CD14-positive monocyte (primary cell): ENCODE data around the gene HSH2D. TPM values are rescaled to one million over a fixed set of nuclear protein-coding genes. Genes with fewer than 3 reads are reported as not detected.

Experiments used
- DNase-seq, 3 donors: peaks; one replicate each; pipeline ENCODE4 v3.0.0-alpha.2; 2011 to 2022
- H2AFZ ChIP-seq: 2 replicates; pipeline ENCODE4 v1.6.0; 2012; ENCODE audit warnings: mild to moderate bottlenecking, low read depth, low read length, inconsistent platforms; ENCODE audit not compliant: insufficient read depth, poor library complexity, severe bottlenecking
- H3K27ac ChIP-seq, 2 donors: 1 replicate in 1 of 2; 2 replicates in 1 of 2; pipeline ENCODE4 v1.5.1; 2012 to 2013; ENCODE audit warnings: low read length in 2 of 2, control low read depth in 1 of 2, inconsistent platforms in 1 of 2, low read depth in 1 of 2, mild to moderate bottlenecking in 1 of 2
- H3K27me3 ChIP-seq, 2 donors: one replicate each; pipeline versions ENCODE4 v1.6.0 to v1.6.1; 2011 to 2013; ENCODE audit warnings: low read length in 2 of 2; ENCODE audit not compliant: control insufficient read depth in 2 of 2, insufficient read depth in 2 of 2
- H3K36me3 ChIP-seq, 2 donors: replicated peaks in 1 of 2; 1 replicate in 1 of 2; 2 replicates in 1 of 2; pipeline versions ENCODE4 v1.5.1 to v1.6.1; 2012 to 2013; ENCODE audit warnings: low read length in 2 of 2, control low read depth in 1 of 2, inconsistent platforms in 1 of 2, mild to moderate bottlenecking in 1 of 2; ENCODE audit not compliant: insufficient read depth in 2 of 2, control insufficient read depth in 1 of 2
- H3K4me1 ChIP-seq, 2 donors: 1 replicate in 1 of 2; 2 replicates in 1 of 2; pipeline versions ENCODE4 v1.5.1 to v1.6.1; 2012 to 2013; ENCODE audit warnings: low read length in 2 of 2, control low read depth in 1 of 2, inconsistent platforms in 1 of 2, mild to moderate bottlenecking in 1 of 2, moderate library complexity in 1 of 2; ENCODE audit not compliant: insufficient read depth in 2 of 2, control insufficient read depth in 1 of 2
- H3K4me2 ChIP-seq: replicated peaks from 2 replicates; pipeline ENCODE3; 2012; ENCODE audit warnings: low read length, moderate library complexity, mild to moderate bottlenecking; ENCODE audit not compliant: poor library complexity, severe bottlenecking; ENCODE audit errors: extremely low read depth
- H3K4me3 ChIP-seq, 3 experiments: fragments of 200-600 bp in 1 of 3; sonication (generic) in 1 of 3; replicated peaks in 1 of 3; 1 replicate in 2 of 3; 2 replicates in 1 of 3; pipeline ENCODE4 v1.5.1; 2011 to 2013; ENCODE audit warnings: low read length in 3 of 3, mild to moderate bottlenecking in 3 of 3, control low read depth in 2 of 3, low read depth in 2 of 3, inconsistent platforms in 1 of 3, moderate library complexity in 1 of 3
- H3K79me2 ChIP-seq: 2 replicates; pipeline ENCODE4 v1.6.0; 2012; ENCODE audit warnings: mild to moderate bottlenecking, control low read depth, inconsistent platforms, low read length, moderate library complexity; ENCODE audit not compliant: insufficient read depth
- H3K9ac ChIP-seq: 2 replicates; pipeline ENCODE4 v1.6.0; 2017; ENCODE audit warnings: low read length, mild to moderate bottlenecking; ENCODE audit not compliant: insufficient read depth, poor library complexity, severe bottlenecking
- H3K9me3 ChIP-seq, 2 donors: replicated peaks in 1 of 2; 1 replicate in 1 of 2; 2 replicates in 1 of 2; pipeline versions ENCODE4 v1.5.1 to v1.6.1; 2012 to 2013; ENCODE audit warnings: low read length in 2 of 2, control low read depth in 1 of 2; ENCODE audit not compliant: control insufficient read depth in 1 of 2, insufficient read depth in 1 of 2
- H4K20me1 ChIP-seq: 2 replicates; pipeline ENCODE4 v1.6.0; 2012; ENCODE audit warnings: mild to moderate bottlenecking, low read length, control low read depth, moderate library complexity; ENCODE audit not compliant: insufficient read depth
- H3K27ac Mint-ChIP-seq, 7 donors: one replicate each; pipeline ENCODE4 v1.8.0; 2020; ENCODE audit warnings: mild to moderate bottlenecking in 7 of 7, mixed read lengths in 7 of 7, moderate library complexity in 6 of 7, inconsistent platforms in 2 of 7
- H3K27me3 Mint-ChIP-seq, 3 donors: one replicate each; pipeline ENCODE4 v1.8.0; 2021 to 2022; ENCODE audit warnings: low read depth in 3 of 3, mild to moderate bottlenecking in 3 of 3, mixed read lengths in 3 of 3, moderate library complexity in 3 of 3, inconsistent platforms in 1 of 3
- H3K36me3 Mint-ChIP-seq, 2 donors: one replicate each; pipeline ENCODE4 v1.8.0; 2020; ENCODE audit warnings: mixed read lengths in 2 of 2, inconsistent platforms in 1 of 2, mild to moderate bottlenecking in 1 of 2
- H3K4me1 Mint-ChIP-seq: one replicate; pipeline ENCODE4 v1.8.0; 2020; ENCODE audit warnings: mild to moderate bottlenecking, mixed read lengths
- H3K4me3 Mint-ChIP-seq, 2 donors: one replicate each; pipeline ENCODE4 v1.8.0; 2020; ENCODE audit warnings: mild to moderate bottlenecking in 2 of 2, mixed read lengths in 2 of 2, moderate library complexity in 1 of 2
- H3K9me3 Mint-ChIP-seq, 7 donors: one replicate each; pipeline ENCODE4 v1.8.0; 2020 to 2022; ENCODE audit warnings: mixed read lengths in 7 of 7, mild to moderate bottlenecking in 6 of 7, moderate library complexity in 6 of 7, inconsistent platforms in 2 of 7
- WGBS: methylation state at CpG from one replicate; pipeline ENCODE4 v1.1.5; 2013; ENCODE audit warnings: missing lambda C conversion rate; ENCODE audit not compliant: insufficient coverage; 5-methylcytosine and 5-hydroxymethylcytosine counted together
- intact Hi-C, 2 donors: fragments of 100-400 bp; cut with micrococcal nuclease; formaldehyde crosslinking; loops; one replicate each; pipeline versions ENCODE4 v1.15.0 to v1.15.1; 2023
- polyA plus RNA-seq, 3 donors: library from polyadenylated mRNA; depleted of rRNA in 1 of 3; unstranded in 2 of 3; stranded (reverse) in 1 of 3; fragments of 300-500 nt in 2 of 3; fragments of >200 nt in 1 of 3; fragmentation: Illumina TruSeq in 2 of 3; gene quantifications; 1 replicate in 2 of 3; 2 replicates in 1 of 3; pipeline ENCODE4 v1.2.3, GENCODE V29; 2012 to 2021
- TF ChIP-seq, protein P1 (sequence below): fragments of 200-600 bp; IDR thresholded peaks from one replicate; pipeline ENCODE4 v1.8.0; 2022; ENCODE audit warnings: antibody characterized with exemption, mild to moderate bottlenecking

The HSH2D gene
- polyA plus RNA-seq, 3 donors, result 13.8 to 106 (median 16.7) TPM

DNA sequence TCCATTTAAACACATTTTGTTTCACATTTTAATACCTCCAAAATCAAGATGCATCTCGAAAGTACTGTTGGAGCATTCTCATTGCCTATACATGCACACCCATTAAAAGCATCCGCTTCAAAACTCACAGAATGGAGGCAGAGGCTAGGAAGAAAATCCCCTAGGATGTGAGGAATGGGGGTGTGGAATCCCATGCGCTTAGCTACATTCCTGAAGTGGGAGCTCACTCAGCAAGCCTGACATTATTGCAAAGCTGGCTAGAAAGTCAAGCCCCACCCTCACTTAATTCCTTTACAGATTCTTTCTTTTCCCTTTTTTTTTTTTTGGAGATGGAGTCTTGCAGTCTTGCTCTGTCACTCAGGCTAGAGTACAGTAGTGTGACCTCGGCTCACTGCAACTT, 37.1 kb downstream of the HSH2D start:
- intact Hi-C loops, result loop anchor here (5.0 to 10.0 kb wide), 5 partner anchors 68 to 556 kb away; partner anchors contain the start of gene RAB8A (in 1 of the 2)
- H3K4me2 ChIP-seq, result no peak overlapping the region
- H3K4me3 ChIP-seq, result no peak overlapping the region
- no peak overlapping the region for H3K27ac ChIP-seq
- no peak overlapping the region for H2AFZ ChIP-seq
- H3K4me1 ChIP-seq, result peaks cover 7 to 22% of the 10 kb centered on the region in 2 donors
- Mint-ChIP-seq H3K9me3 (peaks cover 0 to 6% (median 3%) of the 10 kb centered on the region in 7 donors), H3K27me3 (peaks cover 0 to 2% (median 0%) of the 10 kb centered on the region in 3 donors), H3K4me3 (no peak overlapping the region), H3K4me1 (peaks cover 11% of the 10 kb centered on the region), H3K36me3 (peaks cover 0 to 3% of the 10 kb centered on the region in 2 donors), H3K27ac (peak overlapping the region in 1 of 7 donors; percentile 37)
- 33% methylated on average over 1 of the region's 4 CpGs for WGBS
- H3K79me2 ChIP-seq, result peaks cover 5% of the 10 kb centered on the region
- H3K9me3 ChIP-seq, result peaks cover 0 to 3% of the 10 kb centered on the region in 2 donors
- no peak overlapping the region for H3K9ac ChIP-seq
- H4K20me1 ChIP-seq, result no peaks in the 10 kb centered on the region
- no peaks in the 10 kb centered on the region for H3K27me3 ChIP-seq
- H3K36me3 ChIP-seq, result no peaks in the 10 kb centered on the region
- TF ChIP-seq, protein P1, sequence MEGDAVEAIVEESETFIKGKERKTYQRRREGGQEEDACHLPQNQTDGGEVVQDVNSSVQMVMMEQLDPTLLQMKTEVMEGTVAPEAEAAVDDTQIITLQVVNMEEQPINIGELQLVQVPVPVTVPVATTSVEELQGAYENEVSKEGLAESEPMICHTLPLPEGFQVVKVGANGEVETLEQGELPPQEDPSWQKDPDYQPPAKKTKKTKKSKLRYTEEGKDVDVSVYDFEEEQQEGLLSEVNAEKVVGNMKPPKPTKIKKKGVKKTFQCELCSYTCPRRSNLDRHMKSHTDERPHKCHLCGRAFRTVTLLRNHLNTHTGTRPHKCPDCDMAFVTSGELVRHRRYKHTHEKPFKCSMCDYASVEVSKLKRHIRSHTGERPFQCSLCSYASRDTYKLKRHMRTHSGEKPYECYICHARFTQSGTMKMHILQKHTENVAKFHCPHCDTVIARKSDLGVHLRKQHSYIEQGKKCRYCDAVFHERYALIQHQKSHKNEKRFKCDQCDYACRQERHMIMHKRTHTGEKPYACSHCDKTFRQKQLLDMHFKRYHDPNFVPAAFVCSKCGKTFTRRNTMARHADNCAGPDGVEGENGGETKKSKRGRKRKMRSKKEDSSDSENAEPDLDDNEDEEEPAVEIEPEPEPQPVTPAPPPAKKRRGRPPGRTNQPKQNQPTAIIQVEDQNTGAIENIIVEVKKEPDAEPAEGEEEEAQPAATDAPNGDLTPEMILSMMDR, result no peak
- DNase-seq, result no peak

DNA sequence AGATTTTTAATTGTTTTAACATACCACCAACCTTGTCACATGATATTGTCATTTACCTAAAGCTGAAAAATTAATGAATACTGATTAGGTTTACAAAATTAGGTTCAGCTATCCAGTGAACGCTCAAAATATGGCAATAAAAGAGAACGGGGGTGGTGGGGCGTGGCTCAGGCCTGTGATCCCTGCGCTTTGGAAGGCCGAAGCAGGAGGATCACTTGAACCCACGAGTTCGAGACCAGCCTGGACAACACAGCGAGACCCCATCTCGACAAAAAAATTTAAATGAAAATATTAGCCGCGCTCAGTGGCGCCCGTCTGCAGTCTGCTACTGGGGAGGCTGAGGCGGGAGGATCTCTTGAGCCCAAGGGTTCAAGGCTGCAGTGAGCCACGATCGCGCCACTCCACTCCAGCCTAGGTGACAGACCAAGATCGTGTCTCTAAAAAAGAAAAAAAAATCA, 41.2 kb downstream of the HSH2D start:
- DNase-seq, result no peak
- peak overlapping the region; percentile 12 to 97 (median 66) for H3K4me3 ChIP-seq
- peak overlapping the region; percentile 92 for H3K4me2 ChIP-seq
- H3K4me1 ChIP-seq, result peaks cover 16 to 34% of the 10 kb centered on the region in 2 donors
- Mint-ChIP-seq H3K27ac (peak overlapping the region; percentile 75 to 97 (median 84)), H3K36me3 (peaks cover 21 to 36% of the 10 kb centered on the region in 2 donors), H3K9me3 (peaks cover 0 to 3% (median 0%) of the 10 kb centered on the region in 7 donors), H3K4me1 (peaks cover 27% of the 10 kb centered on the region), H3K27me3 (no peaks in the 10 kb centered on the region), H3K4me3 (peak overlapping the region; percentile 90 to 92)
- peak overlapping the region; percentile 91 for H2AFZ ChIP-seq
- H3K27me3 ChIP-seq, result no peaks in the 10 kb centered on the region
- peaks cover 43% of the 10 kb centered on the region for H3K79me2 ChIP-seq
- H3K9me3 ChIP-seq, result no peaks in the 10 kb centered on the region
- TF ChIP-seq, protein P1, result no peak
- peak overlapping the region in 1 of 2 donors; percentile 87 for H3K27ac ChIP-seq
- 42% methylated on average over 12 of the region's 18 CpGs for whole genome bisulfite sequencing
- H3K9ac ChIP-seq, result peak overlapping the region; percentile 91
- intact Hi-C loops, result loop anchor here (2.0 to 10.0 kb wide), 7 partner anchors 72 to 560 kb away; partner anchors contain the start of gene RAB8A (in 2 of the 2)
- H3K36me3 ChIP-seq, result peaks cover 16 to 30% of the 10 kb centered on the region in 2 donors
- H4K20me1 ChIP-seq, result peaks cover 34% of the 10 kb centered on the region
